Measurements from ENCODE around the gene TPM3.

DNA sequence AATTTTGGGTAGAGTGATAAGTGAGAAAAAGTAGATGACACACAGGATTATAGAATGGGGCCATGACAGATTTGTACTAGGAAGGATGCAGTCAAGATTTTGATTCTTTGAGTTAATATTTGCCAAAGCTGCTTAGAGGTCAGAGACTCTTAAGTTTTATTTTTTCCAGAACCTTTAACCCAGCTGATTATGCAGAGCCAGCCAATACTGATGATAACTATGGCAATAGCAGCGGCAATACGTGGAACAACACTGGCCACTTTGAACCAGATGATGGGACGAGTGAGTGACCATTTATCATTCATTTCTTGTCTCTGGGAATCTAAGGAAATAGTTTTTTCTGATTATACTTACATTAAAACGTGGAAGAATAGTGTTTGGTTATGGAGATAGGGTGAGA, 45.0 kb upstream of the TPM3 start:
- TF ChIP-seq, protein P1, sequence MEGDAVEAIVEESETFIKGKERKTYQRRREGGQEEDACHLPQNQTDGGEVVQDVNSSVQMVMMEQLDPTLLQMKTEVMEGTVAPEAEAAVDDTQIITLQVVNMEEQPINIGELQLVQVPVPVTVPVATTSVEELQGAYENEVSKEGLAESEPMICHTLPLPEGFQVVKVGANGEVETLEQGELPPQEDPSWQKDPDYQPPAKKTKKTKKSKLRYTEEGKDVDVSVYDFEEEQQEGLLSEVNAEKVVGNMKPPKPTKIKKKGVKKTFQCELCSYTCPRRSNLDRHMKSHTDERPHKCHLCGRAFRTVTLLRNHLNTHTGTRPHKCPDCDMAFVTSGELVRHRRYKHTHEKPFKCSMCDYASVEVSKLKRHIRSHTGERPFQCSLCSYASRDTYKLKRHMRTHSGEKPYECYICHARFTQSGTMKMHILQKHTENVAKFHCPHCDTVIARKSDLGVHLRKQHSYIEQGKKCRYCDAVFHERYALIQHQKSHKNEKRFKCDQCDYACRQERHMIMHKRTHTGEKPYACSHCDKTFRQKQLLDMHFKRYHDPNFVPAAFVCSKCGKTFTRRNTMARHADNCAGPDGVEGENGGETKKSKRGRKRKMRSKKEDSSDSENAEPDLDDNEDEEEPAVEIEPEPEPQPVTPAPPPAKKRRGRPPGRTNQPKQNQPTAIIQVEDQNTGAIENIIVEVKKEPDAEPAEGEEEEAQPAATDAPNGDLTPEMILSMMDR (IDR thresholded peaks at IDR 0.05): no peak
- TF ChIP-seq POLR2AphosphoS5 (IDR thresholded peaks at IDR 0.05) (no peak), POLR2A (IDR thresholded peaks at IDR 0.05) (no peak), EP300 (IDR thresholded peaks at IDR 0.05) (no peak)

Measured in stomach (tissue), 4 donors.